ENCODE measurements around the gene BCOR.

The BCOR gene

DNA sequence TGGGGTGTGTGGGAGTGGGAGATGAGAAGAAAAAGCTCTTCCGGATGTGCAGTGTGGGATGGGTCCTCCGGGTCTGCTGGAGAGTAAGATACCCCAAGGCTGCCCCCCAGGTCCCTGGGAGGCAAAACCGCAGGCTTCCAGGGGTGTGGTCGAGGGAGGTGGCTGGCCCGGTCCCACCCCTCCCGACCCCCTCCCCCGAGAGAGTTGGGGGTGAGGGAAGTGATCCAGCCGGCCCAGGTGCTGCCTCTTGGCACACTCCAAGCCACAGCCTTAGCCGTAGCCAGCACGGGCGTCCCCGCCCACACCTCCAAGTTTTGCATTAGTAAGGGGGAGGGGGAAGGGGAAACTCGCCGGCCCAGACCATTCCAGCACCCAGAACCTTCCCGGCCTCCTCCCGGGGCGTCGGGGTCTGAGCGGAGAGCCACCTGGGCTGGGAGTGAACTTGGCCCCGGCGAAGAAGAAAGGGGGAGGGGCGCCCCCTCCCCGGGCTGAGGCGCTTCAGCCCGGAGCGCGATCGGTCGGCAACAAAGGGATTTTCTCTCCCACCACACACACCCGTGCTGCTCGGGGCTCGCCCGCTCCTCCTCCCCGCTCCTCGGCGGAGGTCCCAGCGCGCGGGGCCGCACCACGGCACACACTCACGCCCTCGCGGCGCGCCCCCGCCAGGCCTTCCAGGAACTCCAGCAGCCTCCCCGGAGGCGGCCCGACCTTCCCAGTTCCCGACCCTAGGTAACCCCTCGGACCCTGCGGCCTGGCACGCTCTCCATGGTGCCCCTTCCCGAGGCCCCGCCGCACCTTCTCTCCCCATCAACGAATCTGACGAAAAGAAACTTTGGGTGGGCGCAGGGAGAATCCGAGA is 14.4 kb downstream of the BCOR start:
- no peak for DNase-seq

DNA sequence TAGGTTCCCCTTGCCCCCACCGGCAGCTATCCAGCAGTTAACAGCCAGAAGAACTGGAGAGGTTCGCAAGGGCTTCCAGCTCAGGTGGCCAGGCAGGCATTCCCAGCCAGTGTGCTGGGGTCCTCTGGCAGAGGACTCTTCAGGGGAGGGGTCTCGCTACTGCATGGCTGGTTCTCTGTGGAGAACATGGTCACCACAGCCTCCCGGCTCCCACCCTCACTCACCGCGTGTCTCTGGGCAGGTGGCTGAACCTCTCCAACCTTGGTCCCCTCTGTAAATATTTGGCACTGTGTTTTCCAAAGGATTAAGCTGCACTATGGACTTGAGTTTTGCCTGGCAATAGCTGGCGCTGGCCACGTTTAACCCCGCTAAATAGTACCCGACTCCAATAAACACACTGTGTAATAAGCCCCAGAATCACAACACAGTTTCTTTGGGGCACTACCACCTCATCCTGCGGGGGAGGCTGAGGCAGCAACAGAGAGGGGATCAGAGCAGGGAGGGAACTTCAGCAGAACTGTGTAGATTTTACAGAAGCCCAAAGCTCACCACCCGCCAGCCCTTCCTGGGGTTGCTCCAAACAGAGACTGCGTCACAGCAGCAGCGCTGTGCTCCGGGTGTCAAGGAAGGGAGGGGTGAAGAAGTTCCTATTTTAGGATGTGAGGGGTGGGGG is 15.2 kb downstream of the BCOR start:
- DNase-seq, result no peak

DNA sequence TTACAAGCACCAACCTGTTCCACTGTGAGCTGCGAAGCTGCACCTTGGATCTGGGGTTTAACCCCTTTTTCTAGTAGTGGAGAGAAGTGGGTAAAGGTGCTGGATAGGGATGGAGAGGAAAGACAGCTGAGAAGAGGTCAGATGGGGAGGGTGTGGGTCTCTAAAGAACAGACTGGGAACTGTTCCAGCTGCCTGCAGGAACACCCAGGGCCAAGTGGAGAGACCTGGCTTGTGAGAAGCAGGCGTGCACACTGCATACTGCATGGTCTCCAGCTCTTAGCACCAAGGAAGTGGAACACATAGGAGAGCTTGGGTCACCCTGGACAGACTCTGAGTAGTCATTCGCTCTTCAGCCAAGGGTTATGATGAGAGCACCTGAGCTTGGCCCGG is 16.1 kb downstream of the BCOR start:
- DNase-seq, result no peak

DNA sequence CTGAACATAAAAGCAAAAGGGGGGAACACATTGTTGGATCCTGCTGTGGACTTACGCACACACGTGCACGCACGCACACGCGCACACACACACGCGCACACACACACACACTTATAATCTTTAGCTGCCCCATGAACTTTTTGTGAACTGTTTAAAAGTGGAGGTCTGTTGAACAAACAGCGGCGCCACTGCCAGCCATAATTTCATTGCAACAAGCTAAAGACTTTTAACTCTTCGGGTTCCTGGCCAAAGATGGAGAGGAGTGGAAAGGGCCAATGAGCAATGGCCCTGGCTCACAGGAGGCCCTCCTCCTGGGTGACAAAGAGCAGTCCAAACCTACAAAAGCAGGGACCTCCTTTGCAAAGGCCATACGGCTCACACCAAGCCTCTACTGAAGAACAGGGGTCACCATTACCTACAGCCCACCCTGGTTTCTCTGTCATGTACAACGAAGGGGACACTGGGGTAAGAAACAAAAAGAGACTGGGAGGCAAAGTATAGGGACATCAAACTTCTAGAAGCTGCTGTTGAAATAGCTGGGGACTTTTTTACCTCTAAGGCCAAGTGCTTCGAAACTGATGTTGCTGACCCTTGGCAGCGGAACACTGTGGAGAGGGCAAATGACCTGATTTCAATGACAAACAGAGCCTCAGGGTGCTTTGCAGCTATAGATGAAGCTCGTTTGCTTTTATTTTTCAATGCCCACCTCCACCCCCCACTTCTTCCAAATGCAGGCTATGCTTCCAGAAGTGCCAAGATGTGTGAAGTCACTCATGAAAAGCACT is 16.7 kb downstream of the BCOR start:
- DNase-seq, result no peak

DNA sequence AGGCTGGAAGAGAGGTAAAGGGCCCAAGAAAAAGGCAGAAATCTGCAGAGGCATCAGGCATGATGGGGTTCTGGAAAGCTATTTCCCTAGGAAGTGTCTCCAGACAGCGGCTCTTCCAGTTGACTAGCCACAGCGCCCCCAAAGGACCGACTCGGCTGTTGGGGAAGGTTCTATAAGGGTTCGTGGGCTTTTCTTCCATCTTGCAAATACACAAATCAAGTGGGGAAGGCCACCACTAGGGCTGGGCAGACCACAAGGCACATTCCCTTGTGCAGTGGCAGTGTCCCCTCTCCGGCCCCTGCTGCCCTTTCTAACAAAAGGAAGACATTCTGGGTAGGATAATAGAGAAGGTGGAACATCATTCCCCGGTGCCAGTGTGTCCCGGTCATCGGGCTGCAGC is 18.2 kb downstream of the BCOR start:
- DNase-seq, result no peak

DNA sequence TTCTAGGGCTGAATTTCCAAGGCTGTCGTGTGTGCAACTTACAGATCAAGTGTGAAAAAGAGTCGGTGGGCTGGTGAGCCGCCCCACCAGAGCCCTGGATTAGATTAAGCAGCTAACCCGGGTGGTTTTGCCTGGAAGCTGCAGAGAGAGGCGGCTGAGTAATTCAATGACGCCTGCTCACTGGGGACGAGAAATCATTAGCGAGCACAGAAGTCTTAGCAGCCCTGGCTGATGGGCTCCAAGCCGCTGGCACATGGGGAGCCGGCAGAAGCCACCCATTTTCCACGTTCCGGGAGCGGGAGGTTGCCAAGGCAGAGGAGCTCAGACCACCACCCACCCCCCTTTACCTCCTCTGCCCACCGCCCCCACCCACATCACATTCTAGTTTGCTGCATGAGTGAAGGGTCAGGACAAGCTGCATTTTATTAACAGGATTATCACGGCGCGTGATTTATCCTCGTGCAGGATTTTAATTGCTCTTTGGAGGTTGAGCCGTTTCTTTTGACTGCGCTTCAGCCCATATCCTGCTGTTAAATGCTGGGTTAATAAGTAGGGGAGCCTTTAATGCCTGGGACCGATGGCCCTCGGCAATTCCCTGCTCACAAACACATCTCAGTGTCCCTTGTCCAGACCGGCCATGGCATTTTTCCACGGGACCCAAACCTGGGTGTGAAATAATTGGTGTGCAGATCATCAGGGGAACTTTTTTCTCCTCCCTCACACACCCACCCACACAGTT is 19.1 kb downstream of the BCOR start:
- DNase-seq, result no peak

DNA sequence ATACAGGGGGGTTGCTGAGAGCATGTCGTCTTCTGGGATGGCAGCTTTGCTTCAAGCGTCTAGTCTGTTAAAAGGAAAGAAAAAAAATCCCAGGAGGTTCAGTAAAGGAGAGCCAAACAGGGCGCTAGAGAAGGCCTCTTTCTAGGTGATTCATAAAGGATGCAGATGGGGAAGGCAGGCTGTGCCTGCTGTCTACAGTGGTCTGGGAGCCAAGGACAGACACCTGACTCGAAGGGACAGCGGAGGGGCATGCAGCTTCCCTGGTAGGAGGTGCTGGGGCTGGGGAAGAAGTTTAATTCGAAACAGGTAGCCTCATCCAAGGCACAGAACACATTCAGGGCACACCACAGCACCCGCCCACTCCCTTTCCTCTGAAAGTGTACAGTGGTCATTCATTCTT is 19.9 kb downstream of the BCOR start:
- no peak for DNase-seq

DNA sequence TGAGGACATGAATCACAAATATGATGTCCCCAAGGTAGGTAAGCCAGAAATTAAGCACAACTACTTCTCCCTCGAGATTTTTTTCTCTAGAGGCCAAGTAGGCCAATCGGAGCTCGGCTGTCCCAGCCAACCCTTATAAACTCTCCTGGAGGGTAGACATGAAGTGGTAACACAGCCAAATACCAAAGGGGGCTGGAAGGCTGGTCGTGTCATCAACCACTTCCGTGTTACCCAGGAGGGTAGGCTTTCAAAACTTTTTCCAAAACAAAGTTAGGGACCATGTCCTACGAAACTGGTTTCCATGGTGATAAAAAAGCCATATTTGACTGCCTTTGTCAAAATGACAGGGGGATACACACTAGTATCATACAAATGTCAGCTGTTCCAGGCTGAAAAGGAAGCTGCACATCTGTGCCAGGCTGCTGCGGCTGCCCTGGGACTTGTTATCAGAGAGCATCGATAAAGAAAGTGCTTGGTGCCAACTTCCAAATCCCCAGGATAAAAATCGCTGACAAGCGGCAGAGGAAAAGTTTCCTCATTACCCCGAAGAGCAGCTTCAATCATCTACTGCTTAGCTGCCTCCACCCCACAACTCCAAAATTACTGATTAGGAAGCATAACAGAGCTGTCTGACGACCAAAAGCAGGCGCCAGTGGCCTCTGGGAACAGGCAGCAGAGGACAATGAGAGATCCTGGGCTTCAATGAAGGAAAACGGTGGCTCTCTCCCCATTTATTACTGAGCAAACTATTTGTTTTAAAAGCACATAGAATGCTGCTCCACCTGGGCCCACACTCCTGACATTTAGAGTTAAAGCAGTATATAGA is 20.8 kb downstream of the BCOR start:
- DNase-seq, result no peak

DNA sequence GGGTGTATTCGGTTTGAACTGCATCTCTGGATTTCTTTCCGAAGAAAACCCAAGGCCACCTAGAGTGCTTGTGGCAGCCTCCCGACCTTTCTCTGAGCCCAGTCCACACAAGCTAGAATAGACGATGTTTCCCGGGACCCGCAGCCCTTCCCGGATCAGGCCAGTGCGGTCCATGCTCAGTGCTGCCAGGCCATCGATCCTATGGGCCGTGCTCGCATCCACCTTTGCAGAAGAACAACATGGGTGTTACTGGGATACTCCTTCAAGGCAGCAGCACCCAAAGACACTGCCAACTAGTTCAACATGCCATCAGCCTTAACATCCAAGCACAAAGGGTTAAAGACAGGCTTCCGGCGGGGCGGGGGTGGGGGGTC is 22.8 kb downstream of the BCOR start:
- no peak for DNase-seq

DNA sequence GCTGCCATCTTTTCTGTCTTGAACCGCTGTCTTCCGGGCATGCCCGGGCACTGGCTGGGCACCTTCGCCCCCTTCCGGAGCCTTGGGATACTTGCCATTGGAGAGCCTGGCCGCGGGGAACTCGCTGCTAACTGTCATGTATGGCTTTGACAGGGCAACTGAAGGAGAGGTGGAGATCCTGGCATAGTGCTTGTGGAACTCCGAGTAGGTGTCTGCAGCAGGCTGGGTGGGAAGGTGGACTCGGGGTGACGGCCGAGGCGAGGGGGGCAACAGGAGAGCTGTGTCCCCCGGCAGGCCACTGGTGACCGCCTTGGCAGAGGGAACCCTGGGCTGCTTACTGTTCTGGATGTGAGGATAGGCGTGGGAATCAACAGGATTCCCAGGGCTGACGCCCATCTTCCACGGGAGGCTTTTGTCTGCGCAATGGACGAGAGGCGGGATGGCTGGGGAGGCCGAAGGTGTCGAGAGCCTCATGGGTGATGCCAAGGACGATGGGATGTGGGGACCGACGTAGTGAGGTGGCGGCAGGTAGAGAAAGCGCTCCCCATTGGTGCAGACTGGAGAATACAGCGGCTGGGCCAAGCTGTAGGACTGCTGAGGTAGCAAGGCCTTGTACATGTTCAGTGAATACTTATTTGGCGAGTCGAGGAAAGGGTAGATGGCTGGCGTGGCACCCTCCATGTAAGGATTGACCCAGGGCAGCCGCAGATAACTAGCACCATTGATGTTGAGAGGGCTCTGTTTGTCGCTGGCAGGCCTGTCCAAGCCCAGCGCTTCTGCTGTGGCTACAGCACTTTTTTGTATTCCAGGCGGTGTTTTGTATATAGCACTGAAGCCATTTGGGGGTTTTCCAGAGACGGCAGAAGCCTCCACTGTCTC is 23.4 kb downstream of the BCOR start:
- no peak for DNase-seq

DNA sequence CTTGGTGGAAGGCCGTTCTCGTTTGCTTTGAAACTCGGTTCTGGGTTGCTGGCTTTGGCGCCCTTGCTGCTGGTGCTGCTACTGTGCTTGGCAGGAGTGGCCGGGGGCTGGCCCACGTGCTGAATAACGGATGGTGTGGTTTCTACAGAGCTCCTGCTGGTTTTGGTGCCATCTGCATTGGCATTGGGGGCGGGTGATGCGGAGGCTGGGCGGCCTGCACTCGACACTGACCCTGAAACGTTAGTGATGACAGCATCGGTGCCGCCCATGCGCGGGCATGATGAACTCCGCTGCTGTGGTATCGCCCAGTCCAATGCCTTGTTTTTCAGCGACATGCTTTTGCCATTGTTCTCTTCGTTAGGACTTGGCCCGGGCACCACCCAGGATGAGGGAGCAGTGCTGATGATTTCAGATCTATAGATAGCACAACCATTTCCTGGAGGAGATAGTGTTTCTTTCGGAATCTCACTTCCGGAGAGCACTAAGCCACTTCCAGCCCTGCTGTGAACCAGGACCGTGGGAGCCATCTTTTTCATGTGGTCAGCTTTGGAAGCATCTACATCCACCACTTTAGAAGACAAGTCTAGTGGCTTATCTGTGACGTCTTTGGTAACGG is 24.2 kb downstream of the BCOR start:
- DNase-seq, result no peak

DNA sequence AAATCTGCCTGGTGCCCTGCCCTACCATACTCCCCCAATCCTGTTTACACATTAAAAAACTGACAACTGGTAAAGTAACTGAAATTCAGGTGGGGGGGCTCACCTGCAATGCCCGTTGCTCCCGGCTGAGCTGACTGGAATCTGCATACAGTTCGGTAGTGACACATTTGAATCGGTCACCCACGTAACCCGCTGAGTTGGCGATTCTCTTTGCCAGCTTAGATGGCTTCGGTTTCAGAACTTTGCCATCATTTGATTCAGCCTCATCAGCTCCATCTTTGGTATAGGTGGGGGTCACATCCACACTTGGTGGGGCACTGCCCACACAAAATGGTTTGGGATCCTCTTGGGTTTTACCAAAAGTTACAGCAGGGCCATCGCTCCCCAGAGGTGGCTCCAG is 25.5 kb downstream of the BCOR start:
- no peak for DNase-seq

DNA sequence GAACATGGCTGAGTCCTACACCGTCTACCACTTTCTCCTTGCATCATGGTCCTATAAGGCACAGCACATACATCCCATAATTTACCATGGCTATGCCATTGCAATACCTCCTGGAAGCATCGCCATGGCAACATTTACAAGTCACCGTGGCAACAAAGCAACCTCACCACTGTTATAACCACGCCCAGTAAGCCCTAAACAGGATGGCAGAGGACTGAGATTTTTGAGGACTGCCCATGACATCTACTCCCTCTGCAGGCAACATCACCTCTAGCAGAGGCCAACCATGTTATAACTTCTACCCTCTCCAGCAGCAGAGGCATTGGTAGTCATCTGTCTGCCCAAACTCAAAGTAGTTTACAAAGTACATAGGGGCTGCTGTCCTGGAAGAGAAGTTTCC is 29.7 kb downstream of the BCOR start:
- no peak for DNase-seq

DNA sequence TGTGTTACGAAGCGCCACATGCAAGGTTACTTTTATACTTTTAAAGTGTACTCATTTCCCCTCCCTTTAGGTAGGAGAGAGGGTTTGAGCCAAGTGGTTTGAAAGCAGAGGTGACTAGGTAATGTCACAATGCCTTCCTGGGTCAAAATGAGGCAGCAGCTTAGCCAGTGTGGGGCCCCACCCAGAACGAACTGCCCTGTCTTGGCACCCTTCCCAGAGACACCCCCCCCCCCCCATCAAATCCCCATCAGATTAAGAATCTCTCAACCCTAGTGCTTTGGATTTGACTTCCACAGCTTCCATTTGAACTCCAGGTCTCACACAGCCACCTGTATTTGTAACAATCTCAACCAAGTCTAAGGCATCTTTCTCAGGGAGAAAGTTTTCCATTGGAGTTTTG is 31.1 kb downstream of the BCOR start:
- no peak for DNase-seq

DNA sequence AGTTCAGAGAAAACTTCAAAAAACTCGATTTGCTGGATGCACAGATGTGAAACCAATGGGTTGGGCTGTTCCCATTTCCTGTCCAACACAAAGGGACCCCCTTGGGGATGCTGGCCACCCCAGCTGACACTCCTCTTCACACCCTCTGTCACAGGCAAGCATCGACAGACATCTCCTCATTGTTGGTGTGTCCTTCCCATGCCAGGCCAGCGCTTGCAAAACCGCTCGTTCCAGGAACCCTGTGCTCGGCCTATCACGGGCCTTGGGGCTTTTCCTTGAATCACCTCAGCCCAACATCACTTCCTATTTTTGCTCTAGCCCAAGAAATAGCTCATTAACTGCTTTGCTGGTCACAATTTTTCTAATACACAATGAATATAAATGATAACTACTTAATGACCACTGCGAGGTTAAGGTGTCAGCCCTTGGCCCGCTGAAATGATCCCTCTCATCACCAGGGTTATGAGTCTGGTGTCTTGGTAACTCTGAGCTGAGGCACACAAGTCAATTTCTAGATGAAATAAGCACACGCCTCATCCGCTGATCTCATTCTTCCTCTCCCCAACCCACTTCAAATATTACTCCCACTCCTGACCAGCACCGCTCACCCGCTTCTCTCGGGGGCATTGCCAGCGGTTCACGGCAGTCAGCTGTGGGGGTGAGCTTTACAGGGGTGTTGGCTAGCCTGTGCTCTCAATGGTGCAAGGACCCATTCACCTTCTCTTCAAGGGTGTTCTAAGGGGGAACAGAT is 32.3 kb downstream of the BCOR start:
- no peak for DNase-seq

DNA sequence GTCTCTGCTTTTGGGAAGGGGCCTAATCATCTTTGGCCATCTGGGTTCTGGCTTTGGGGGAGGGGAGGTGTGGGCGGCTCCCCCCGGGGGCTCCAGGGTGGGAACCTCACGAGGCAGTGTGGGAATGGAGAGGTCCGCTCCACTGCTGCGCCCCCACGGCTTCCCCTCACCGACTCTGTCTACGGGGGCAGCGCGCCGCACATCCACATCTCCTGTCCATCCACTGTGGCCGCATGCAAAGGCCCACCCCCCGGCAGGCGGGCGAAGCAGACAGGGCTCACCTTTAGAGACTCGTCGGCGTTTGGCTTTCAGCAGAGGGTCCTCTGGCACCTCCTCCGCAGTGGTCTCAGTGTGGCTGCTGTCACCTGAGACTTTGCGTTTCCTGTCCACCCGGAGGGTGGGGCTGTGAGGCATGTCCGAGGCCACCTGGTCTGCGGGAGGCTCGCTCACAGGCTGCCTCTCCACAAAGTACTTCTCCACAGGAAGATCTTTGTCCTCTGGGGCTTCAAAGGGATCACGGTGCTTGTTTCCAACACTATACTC is 33.6 kb downstream of the BCOR start:
- DNase-seq, result no peak

DNA sequence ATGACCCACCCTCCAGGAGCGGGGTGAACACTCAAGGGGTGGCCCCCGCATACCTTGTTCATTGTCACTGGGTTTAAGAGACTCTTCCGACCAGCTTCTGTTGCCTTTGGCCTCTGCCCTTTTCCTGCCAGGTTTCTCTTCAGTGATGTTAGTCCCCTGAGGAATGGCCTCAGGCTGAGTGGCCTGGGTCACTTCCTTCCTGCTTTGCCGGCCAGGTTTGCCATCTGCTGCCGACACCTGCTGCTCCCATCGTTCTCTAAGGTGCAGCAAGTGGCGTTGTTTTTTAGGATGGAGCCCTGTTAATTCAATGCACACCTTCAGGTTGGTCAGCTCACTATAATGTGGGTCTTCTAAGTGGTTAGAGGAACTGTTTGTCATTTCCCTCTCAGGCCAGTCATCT is 34.2 kb downstream of the BCOR start:
- DNase-seq, result no peak

DNA sequence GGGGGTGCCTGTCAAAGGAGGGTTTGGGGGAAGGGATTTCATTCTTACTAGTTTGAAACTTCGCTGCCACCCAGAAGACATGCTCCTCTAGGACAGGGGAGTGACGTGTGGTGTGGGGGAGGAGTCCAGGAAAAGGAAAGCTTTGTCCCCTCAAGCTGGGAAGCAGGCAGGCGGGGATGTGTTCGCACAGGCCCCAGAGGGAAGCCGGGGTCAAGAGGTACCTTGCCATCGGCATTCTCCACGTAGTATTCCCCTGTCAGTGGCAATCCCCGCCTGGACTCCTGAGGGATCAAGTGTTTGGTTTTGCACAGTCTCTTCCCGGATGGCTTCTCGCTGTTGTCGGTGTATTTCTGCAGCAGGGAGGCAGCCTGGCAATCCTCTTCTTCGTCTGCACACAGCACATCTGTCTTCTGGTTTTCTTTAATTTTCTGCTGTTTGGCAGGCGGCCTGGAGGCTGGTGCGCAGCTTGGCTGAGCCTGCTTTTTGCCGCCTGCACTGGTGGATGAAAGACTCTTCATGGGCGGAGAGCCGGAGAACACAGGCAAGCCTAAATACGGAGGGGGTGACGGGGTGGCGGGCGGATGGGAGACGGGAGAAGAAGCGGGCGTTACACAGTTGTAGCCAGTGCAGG is 35.1 kb downstream of the BCOR start:
- DNase-seq, result no peak

DNA sequence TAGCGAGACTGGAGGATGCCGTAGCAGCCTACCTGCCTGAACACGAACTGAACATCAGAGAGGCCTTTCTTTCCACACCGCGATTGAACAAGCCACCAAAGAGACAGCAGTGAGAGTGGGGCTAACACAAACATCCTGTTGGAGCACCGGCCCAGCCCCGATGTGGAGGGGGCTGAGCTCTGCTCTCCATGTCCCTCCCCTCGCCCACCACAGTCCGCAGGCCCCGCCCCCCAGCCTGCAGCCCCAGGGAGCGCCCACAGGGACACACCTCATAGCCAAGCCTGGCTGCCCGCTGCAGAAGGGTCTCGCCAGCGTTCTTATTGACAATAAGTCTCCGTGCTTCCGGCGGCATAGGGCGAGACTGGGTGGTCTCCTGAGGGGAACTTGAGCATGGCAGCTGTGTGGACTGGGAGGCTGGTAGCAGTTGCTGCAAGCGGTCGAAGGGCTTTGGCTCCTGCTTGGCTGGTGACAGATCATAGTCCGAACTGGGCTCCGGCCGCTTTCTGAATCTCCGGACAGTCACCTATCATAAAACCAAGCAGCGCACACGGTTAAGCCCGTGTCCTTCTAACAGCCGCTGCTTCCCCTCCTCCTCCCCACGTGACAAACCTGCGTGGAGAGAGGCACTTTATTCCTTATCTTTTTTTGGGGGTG is 35.8 kb downstream of the BCOR start:
- DNase-seq, result no peak
